ENCODE data around the gene DDR1. TPM values are rescaled to one million over a fixed set of nuclear protein-coding genes. Genes with fewer than 3 reads are reported as not detected.

DDR1 gene
- total RNA-seq, 1 donor, result 2.5 TPM

Other genes with a start within 250 kb of the DDR1 start
- gene C6orf136, start 237.4 kb upstream of the DDR1 start, total RNA-seq, result 12.5 TPM
- 8.2 TPM for gene DHX16, start 211.5 kb upstream of the DDR1 start, total RNA-seq
- gene PPP1R18, start 197.9 kb upstream of the DDR1 start, total RNA-seq, result 81.8 TPM
- 4.5 TPM for gene NRM, start 193.5 kb upstream of the DDR1 start, total RNA-seq
- gene MDC1, start 167.2 kb upstream of the DDR1 start, total RNA-seq, result 6.4 TPM
- 99.5 TPM for gene TUBB, start 164.2 kb upstream of the DDR1 start, total RNA-seq
- gene FLOT1, start 141.8 kb upstream of the DDR1 start, total RNA-seq, result 68.1 TPM
- 546 TPM for gene IER3, start 140.0 kb upstream of the DDR1 start, total RNA-seq
- 2.8 TPM for gene GTF2H4, start 23.7 kb downstream of the DDR1 start, total RNA-seq
- gene VARS2, start 29.7 kb downstream of the DDR1 start, total RNA-seq, result 10.0 TPM
- gene SFTA2, start 47.7 kb downstream of the DDR1 start, total RNA-seq, result not detected
- gene MUCL3, start 56.5 kb downstream of the DDR1 start, total RNA-seq, result not detected
- gene MUC21, start 99.2 kb downstream of the DDR1 start, total RNA-seq, result not detected
- gene MUC22, start 126.0 kb downstream of the DDR1 start, total RNA-seq, result not detected
- not detected for gene C6orf15, start 228.1 kb downstream of the DDR1 start, total RNA-seq
- gene PSORS1C1, start 230.3 kb downstream of the DDR1 start, total RNA-seq, result not detected
- not detected for gene CDSN, start 235.9 kb downstream of the DDR1 start, total RNA-seq

Data from mononuclear cell (primary cell).